Fibroblast of lung (primary cell): ENCODE data around the gene TTLL11. TPM values are rescaled to one million over a fixed set of nuclear protein-coding genes. Genes with fewer than 3 reads are reported as not detected.
A peak's percentile ranks its signal among the peaks of the same experiment; 100 is the strongest.

Experiments used
- DNase-seq, 2 donors: peaks; one replicate each; pipeline versions ENCODE4 v3.0.0 to v3.0.0-alpha.2; 2010; ENCODE audit warnings: low read depth in 2 of 2
- H2AFZ ChIP-seq: 2 replicates; pipeline ENCODE4 v1.5.1; 2012; ENCODE audit warnings: low read length, control low read depth, inconsistent platforms
- H3K27ac ChIP-seq: 2 replicates; pipeline ENCODE4 v1.5.1; 2011; ENCODE audit warnings: low read length, control low read depth; ENCODE audit not compliant: insufficient read depth
- H3K27me3 ChIP-seq: 2 replicates; pipeline ENCODE4 v1.5.1; 2011; ENCODE audit warnings: mild to moderate bottlenecking, low read length; ENCODE audit not compliant: control insufficient read depth, insufficient read depth
- H3K36me3 ChIP-seq: 2 replicates; pipeline ENCODE4 v1.5.1; 2011; ENCODE audit warnings: low read length; ENCODE audit not compliant: control insufficient read depth, insufficient read depth
- H3K4me1 ChIP-seq: 2 replicates; pipeline ENCODE4 v1.5.1; 2011; ENCODE audit warnings: low read length; ENCODE audit not compliant: control insufficient read depth, insufficient read depth; ENCODE audit errors: extremely low read depth
- H3K4me2 ChIP-seq: 2 replicates; pipeline ENCODE4 v1.5.1; 2011; ENCODE audit warnings: low read length, control low read depth; ENCODE audit not compliant: insufficient read depth; ENCODE audit errors: extremely low read depth
- H3K4me3 ChIP-seq, 4 experiments: fragments of 200-600 bp in 1 of 4; sonication (generic) in 1 of 4; replicated peaks in 1 of 4; 2 replicates each; pipeline ENCODE4 v1.5.1; 2011 to 2016; ENCODE audit warnings: low read length in 4 of 4, low read depth in 3 of 4, mild to moderate bottlenecking in 3 of 4, control low read depth in 2 of 4, inconsistent platforms in 1 of 4, mixed read lengths in 1 of 4; ENCODE audit not compliant: insufficient read depth in 1 of 4; ENCODE audit errors: control extremely low read depth in 1 of 4
- H3K79me2 ChIP-seq: 2 replicates; pipeline ENCODE4 v1.5.1; 2012; ENCODE audit warnings: mild to moderate bottlenecking, low read length, inconsistent platforms; ENCODE audit not compliant: control insufficient read depth, insufficient read depth
- H3K9ac ChIP-seq: 2 replicates; pipeline ENCODE4 v1.5.1; 2011; ENCODE audit warnings: mild to moderate bottlenecking, low read length, control low read depth; ENCODE audit not compliant: insufficient read depth
- H3K9me3 ChIP-seq: 2 replicates; pipeline ENCODE4 v1.5.1; 2012; ENCODE audit warnings: low read depth, low read length; ENCODE audit not compliant: control insufficient read depth, insufficient read depth
- H4K20me1 ChIP-seq: 2 replicates; pipeline ENCODE4 v1.5.1; 2011; ENCODE audit warnings: low read length; ENCODE audit not compliant: control insufficient read depth, insufficient read depth; ENCODE audit errors: extremely low read depth
- CTCF ChIP-seq, 2 donors: IDR thresholded peaks in 1 of 2; conservative IDR thresholded peaks in 1 of 2; 1 replicate in 1 of 2; 2 replicates in 1 of 2; pipeline ENCODE4 v1.5.1; 2011 to 2012; ENCODE audit warnings: low read length in 2 of 2, control low read depth in 1 of 2, inconsistent platforms in 1 of 2, low read depth in 1 of 2, mild to moderate bottlenecking in 1 of 2
- EZH2 ChIP-seq: IDR thresholded peaks from 2 replicates; pipeline ENCODE4 v1.5.1; 2012; ENCODE audit warnings: low read length, control low read depth, mild to moderate bottlenecking; ENCODE audit errors: missing control alignments
- polyA plus RNA-seq, 2 donors: library from polyadenylated mRNA; depleted of rRNA in 1 of 2; stranded (reverse) in 1 of 2; unstranded in 1 of 2; fragments of >200 nt; gene quantifications; 2 replicates each; pipeline ENCODE4 v1.2.1, GENCODE V29; 2011 to 2012; ENCODE audit warnings: missing spikeins in 1 of 2
- total RNA-seq: library from RNA; depleted of rRNA; stranded (reverse); fragments of >200 nt; gene quantifications from 2 replicates; pipeline ENCODE4 v1.2.1, GENCODE V29; 2014

Gene TTLL11
- total and polyA plus RNA-seq, 2 donors (not counting 1 experiment from before 2014, with no cell fraction given) = 3.9 to 4.8 TPM

DNA sequence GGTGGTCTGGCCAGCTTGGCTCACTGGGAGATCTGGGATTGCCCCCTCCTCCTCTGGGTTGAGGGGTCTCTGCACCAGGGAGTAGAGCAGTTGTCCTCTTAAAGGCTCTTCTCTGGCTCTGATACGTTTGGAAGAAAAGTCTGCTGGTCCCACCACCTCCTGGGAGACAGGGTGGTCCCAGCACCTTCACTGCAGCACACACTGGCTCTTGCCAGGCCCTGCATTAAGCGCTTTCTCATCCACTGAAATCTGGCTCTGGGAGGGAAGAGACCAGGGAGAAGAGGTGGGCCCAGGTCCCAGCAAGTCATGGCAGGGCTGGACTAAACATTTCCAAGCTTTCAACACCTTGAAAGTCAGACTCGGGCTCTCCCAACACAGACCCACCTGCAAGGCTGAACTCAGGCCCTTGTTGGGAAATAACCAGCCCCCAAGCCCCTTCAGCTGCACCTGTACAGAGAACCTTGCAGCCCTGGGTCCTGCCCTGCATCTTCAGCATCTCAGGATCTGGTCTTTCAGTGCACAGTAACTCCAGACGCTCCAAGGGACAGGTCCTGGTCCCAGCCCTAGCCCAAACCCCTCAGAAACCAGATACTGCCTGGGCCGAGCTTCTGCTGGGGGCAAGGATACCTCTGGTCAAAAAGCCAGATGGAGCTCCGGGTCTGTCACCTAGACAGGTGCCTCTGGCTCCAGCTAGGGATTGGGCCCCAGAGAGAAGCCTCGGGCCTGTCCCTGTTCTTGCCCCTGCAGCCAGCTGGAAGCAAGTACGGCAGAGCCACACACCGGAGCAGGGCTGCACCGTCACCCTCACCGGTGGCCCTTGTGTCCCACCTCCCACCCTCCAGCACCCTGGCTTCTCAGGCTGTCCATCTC, 307.2 kb downstream of the TTLL11 start:
- Histone ChIP-seq H4K20me1 (no peaks in the 10 kb centered on the region), H3K9ac (no peak overlapping the region), H3K36me3 (peaks cover 4% of the 10 kb centered on the region), H3K4me3 (no peak overlapping the region), H3K4me1 (no peaks in the 10 kb centered on the region), H3K9me3 (no peaks in the 10 kb centered on the region), H2AFZ (no peak overlapping the region), H3K27me3 (no peaks in the 10 kb centered on the region), H3K79me2 (no peaks in the 10 kb centered on the region), H3K4me2 (no peak overlapping the region), H3K27ac (no peak overlapping the region)
- TF ChIP-seq EZH2 = no peak
- no peak for DNase-seq

GRCh38 chr9:121784731-121785411, 308.2 kb downstream of the TTLL11 start:
- Histone ChIP-seq H3K4me3 (no peak overlapping the region), H3K9me3 (no peaks in the 10 kb centered on the region), H3K36me3 (peaks cover 4% of the 10 kb centered on the region), H3K4me2 (no peak overlapping the region), H3K27ac (no peak overlapping the region), H3K27me3 (no peaks in the 10 kb centered on the region), H4K20me1 (no peaks in the 10 kb centered on the region), H3K79me2 (no peaks in the 10 kb centered on the region), H3K4me1 (no peaks in the 10 kb centered on the region), H3K9ac (no peak overlapping the region), H2AFZ (no peak overlapping the region)
- DNase-seq = no peak
- TF ChIP-seq EZH2 (no peak), CTCF (conservative IDR thresholded peaks at IDR 0.05 in 1 of 2, IDR thresholded peaks at IDR 0.05 in 1 of 2; ENCODE audit: low read depth in 1 of 2, low read length in 2 of 2) (peak in 1 of 2 donors; percentile 14)

DNA sequence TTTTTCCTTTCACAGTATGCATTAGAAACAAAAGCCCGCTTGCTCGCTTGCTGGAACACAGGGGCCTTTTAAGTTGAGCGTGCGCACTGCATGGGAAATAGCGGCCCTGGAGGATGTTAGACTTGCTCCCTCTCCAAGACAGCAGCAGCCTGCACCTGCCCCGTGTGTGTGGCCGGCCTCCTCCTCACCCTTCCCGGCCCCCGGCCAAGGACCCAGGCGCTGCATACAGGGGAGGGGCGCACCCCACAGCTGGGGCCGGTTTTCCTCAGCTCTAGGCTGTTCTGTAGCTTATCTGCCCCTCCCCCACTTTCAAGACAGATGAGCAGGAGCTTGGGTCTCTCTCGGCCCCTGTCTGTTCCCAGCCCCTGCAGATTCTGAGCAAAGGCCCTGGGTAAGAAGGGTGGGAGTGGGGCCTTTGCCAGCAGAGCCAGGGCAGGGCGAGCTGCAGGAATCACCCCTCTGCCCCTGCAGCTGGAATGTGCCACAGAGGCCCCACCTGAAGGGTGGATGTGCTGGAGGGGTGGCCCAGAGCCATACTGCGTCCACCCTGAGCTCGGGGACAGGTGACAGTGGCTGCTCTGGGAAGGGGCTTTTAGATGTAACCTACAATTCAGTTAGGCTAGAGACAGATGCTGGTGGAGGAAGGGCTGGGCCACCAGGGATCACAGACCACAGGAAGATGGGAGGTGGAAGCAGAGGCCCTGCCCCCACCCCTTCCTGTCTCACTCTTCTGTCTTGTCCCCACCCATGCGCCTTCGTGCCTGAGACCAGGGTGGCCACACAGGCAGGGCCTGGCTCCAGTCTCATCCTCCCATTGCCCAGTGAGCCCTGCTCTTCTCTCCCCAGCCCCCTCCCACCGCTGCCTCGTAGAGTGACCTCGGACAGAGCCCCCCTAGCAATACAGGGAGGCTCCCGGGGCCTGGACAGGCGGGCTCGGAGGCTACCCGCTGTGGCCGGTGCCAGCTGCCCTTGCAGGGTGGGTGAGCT, 309.3 kb downstream of the TTLL11 start:
- Histone ChIP-seq H3K4me1 (no peaks in the 10 kb centered on the region), H3K4me2 (no peak overlapping the region), H3K27ac (no peak overlapping the region), H3K4me3 (no peak overlapping the region), H4K20me1 (no peaks in the 10 kb centered on the region), H3K79me2 (no peaks in the 10 kb centered on the region), H3K27me3 (no peaks in the 10 kb centered on the region), H3K9me3 (no peaks in the 10 kb centered on the region), H2AFZ (no peak overlapping the region), H3K36me3 (peaks cover 4% of the 10 kb centered on the region), H3K9ac (no peak overlapping the region)
- no peak for TF ChIP-seq CTCF (conservative IDR thresholded peaks at IDR 0.05 in 1 of 2, IDR thresholded peaks at IDR 0.05 in 1 of 2; ENCODE audit: low read depth in 1 of 2, low read length in 2 of 2)
- no peak for DNase-seq
